Measurements from ENCODE around the gene TRAF7. TPM values are rescaled to one million over a fixed set of nuclear protein-coding genes. Genes with fewer than 3 reads are reported as not detected.

The TRAF7 gene
- total RNA-seq, 1 donor from 2014 or later = 26.0 TPM

DNA sequence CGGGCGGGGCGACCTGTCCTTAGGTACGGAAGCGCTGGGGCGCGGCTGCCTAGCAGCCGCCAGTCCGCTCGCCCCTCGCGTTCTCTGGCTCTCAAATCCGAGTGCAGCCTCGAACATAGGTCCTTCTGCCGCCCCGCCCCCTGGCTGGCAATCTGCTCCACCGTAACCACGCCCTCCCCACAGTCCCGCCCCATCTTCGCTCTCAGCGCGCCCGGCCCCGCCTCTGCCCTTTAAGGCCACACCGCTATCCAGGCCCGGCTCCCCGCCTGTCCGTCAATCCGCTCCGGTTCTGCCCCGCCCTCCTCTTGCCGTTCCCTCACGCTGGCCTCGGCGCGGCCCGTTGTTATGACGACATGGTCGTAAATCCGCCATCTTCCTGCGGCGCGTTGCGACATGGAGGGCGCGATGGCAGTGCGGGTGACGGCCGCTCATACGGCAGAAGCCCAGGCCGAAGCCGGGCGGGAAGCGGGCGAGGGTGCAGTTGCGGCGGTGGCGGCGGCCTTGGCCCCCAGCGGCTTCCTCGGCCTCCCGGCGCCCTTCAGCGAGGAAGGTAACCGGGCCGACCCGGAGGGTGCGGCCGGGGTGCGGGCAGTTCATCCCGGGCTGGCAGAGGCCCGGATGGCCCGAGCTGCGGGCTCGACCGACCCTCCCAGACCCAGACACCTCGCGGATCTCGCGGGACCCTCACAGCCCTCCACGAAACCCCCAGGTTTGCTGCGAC is 67.8 kb downstream of the TRAF7 start, which contains the start of gene E4F1:
E4F1 (plus strand) TSS at position 371 of the 721 bp plus-strand sequence; CDS start at position 394, 23 bp downstream.
- no peaks in the 10 kb centered on the region for H3K27me3 ChIP-seq (ENCODE audit: low read depth)
- DNase-seq = peak; percentile 100
- H3K4me1 ChIP-seq = peaks cover 42% of the 10 kb centered on the region
- no peaks in the 10 kb centered on the region for H3K9me3 ChIP-seq (replicated peaks)
- TF ChIP-seq, protein P1, sequence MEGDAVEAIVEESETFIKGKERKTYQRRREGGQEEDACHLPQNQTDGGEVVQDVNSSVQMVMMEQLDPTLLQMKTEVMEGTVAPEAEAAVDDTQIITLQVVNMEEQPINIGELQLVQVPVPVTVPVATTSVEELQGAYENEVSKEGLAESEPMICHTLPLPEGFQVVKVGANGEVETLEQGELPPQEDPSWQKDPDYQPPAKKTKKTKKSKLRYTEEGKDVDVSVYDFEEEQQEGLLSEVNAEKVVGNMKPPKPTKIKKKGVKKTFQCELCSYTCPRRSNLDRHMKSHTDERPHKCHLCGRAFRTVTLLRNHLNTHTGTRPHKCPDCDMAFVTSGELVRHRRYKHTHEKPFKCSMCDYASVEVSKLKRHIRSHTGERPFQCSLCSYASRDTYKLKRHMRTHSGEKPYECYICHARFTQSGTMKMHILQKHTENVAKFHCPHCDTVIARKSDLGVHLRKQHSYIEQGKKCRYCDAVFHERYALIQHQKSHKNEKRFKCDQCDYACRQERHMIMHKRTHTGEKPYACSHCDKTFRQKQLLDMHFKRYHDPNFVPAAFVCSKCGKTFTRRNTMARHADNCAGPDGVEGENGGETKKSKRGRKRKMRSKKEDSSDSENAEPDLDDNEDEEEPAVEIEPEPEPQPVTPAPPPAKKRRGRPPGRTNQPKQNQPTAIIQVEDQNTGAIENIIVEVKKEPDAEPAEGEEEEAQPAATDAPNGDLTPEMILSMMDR (IDR thresholded peaks at IDR 0.05; ENCODE audit: borderline replicate concordance) = peak; percentile 42
- H3K4me3 ChIP-seq = peak within 1 kb of the TSS; percentile 93
- intact Hi-C loops (cut with micrococcal nuclease) = no loop called here
- peaks cover 15% of the 10 kb centered on the region for H3K36me3 ChIP-seq
- peak within 1 kb of the TSS; percentile 87 for H3K27ac ChIP-seq (replicated peaks)

DNA sequence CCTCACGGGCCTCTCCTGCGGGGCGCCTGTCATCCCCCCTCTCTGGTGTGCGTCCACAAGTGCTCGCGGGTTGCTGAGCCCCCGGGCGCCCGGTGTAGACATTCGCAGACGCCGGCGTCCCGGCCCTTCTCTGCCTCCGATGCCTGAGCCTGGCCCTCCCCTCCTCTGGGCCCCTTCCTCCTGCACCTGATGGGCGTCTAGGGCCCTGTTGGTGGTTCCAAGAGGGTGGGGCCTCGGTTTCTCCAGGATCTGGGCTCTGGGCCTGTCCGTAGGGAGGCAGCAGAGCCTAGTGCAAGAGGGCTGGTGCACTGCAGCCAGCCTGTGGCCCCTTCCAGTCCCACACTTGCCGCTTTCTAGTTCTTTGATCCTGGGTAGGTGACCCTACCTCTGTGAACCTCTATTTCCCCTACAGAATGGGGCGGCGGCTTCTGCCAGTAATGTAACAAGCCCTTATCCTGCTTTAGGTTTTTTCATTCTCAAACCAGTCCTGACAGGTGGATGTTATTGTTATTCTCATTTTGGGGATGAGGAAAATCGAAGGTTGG is 68.4 kb downstream of the TRAF7 start:
- no peak for DNase-seq
- TF ChIP-seq, protein P1 (IDR thresholded peaks at IDR 0.05; ENCODE audit: borderline replicate concordance) = no peak
- peak overlapping the region; percentile 87 for H3K27ac ChIP-seq (replicated peaks)

DNA sequence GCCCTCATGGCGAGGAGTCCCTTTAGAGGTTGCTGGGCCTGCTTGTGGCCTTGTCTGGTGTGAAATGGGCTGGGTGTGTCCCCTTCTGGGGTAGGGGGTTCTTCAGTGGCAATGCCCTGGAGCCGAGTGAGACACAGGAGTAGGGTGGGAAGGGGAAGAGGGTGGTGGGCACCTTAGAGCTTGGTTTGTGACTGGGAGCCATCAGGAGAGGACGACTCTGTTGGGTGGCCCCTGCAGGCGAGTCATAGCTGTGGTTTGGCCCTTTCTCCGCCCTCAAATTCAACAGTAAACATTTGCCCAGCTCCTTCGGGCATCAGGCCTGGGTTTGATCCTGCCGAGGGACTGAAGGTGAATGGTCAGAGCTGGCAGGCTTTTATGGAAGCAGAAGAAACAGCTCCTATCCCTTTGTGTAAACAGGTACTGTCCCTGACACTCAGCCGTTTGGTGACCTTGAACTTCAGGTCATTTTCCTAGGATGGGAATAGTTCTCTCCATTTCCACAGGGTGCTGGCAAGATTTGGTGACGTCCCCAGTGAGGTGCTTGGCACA is 70.7 kb downstream of the TRAF7 start:
- DNase-seq = no peak
- Histone ChIP-seq H3K36me3 (peaks cover 39% of the 10 kb centered on the region), H3K9me3 (replicated peaks) (no peaks in the 10 kb centered on the region), H3K4me1 (peaks cover 42% of the 10 kb centered on the region), H3K27me3 (ENCODE audit: low read depth) (no peaks in the 10 kb centered on the region), H3K4me3 (no peak overlapping the region), H3K27ac (replicated peaks) (peak overlapping the region; percentile 38)
- intact Hi-C loops (cut with micrococcal nuclease) = no loop called here
- TF ChIP-seq, protein P1 (IDR thresholded peaks at IDR 0.05; ENCODE audit: borderline replicate concordance) = no peak

More for the DNA sequence above, 68.4 kb downstream of the TRAF7 start:
- Histone ChIP-seq H3K36me3 (peaks cover 21% of the 10 kb centered on the region), H3K4me1 (peaks cover 42% of the 10 kb centered on the region), H3K9me3 (replicated peaks) (no peaks in the 10 kb centered on the region), H3K27me3 (ENCODE audit: low read depth) (no peaks in the 10 kb centered on the region), H3K4me3 (peak overlapping the region; percentile 93)
- intact Hi-C loops (cut with micrococcal nuclease) = no loop called here

DNA sequence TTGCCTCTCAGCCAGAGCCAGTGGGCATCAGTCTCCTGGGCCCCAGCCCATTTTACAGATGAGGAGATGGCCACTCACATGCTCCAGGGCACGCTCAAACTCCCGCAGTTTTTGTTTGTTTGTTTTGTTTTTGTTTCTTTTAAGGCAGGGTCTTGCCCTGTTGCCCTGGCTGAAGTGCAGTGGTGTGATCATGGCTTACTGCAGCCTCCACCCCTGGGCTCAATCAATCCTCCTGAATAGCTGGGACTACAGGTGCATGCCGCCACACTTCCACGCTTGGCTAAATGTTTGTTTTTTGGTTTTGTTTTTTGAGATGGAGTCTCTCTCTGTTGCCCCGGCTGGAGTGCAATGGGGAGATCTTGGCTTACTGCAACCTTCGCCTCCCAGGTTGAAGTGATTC is 71.3 kb downstream of the TRAF7 start:
- DNase-seq = no peak
- Histone ChIP-seq H3K9me3 (replicated peaks) (no peaks in the 10 kb centered on the region), H3K36me3 (peaks cover 45% of the 10 kb centered on the region), H3K27ac (replicated peaks) (peak overlapping the region; percentile 38), H3K4me1 (peaks cover 42% of the 10 kb centered on the region), H3K4me3 (no peak overlapping the region), H3K27me3 (ENCODE audit: low read depth) (no peaks in the 10 kb centered on the region)
- TF ChIP-seq, protein P1 (IDR thresholded peaks at IDR 0.05; ENCODE audit: borderline replicate concordance) = no peak
- intact Hi-C loops (cut with micrococcal nuclease) = no loop called here

Small RNA genes within 50 kb of the gene (microRNA-seq; reads per million reads assigned to microRNA genes)
- not detected for gene MIR3180-5
- gene MIR4516 = not detected
- not detected for gene MIR6511B1

Other genes starting within 250 kb of the TRAF7 start
- gene HS3ST6, start 237.4 kb upstream of the TRAF7 start, total RNA-seq = not detected
- 32.7 TPM for gene MSRB1, start 212.6 kb upstream of the TRAF7 start, total RNA-seq
- 262 TPM for gene RPL3L, start 201.1 kb upstream of the TRAF7 start, total RNA-seq
- gene NDUFB10, start 196.2 kb upstream of the TRAF7 start, total RNA-seq = 601 TPM
- 753 TPM for gene RPS2, start 191.0 kb upstream of the TRAF7 start, total RNA-seq
- gene RNF151, start 188.9 kb upstream of the TRAF7 start, total RNA-seq = not detected
- 22.6 TPM for gene TBL3, start 183.7 kb upstream of the TRAF7 start, total RNA-seq
- not detected for gene NOXO1, start 174.3 kb upstream of the TRAF7 start, total RNA-seq
- 23.3 TPM for gene GFER, start 171.6 kb upstream of the TRAF7 start, total RNA-seq
- gene SYNGR3, start 165.8 kb upstream of the TRAF7 start, total RNA-seq = 0.38 TPM
- 14.5 TPM for gene ZNF598, start 146.0 kb upstream of the TRAF7 start, total RNA-seq
- not detected for gene NPW, start 136.0 kb upstream of the TRAF7 start, total RNA-seq
- 221 TPM for gene NHERF2, start 128.9 kb upstream of the TRAF7 start, total RNA-seq
- gene NTHL1, start 107.9 kb upstream of the TRAF7 start, total RNA-seq = 21.7 TPM
- gene TSC2, start 107.8 kb upstream of the TRAF7 start, total RNA-seq = 80.1 TPM
- gene PKD1, start 19.9 kb upstream of the TRAF7 start, total RNA-seq = 83.9 TPM
- 1.7 TPM for gene RAB26, start 7.2 kb upstream of the TRAF7 start, total RNA-seq
- 4.0 TPM for gene CASKIN1, start 40.8 kb downstream of the TRAF7 start, total RNA-seq
- gene MLST8, start 49.7 kb downstream of the TRAF7 start, total RNA-seq = 27.3 TPM
- 10.9 TPM for gene BRICD5, start 55.1 kb downstream of the TRAF7 start, total RNA-seq
- gene PGP, start 59.1 kb downstream of the TRAF7 start, total RNA-seq = 34.1 TPM
- 13.5 TPM for gene E4F1, start 67.8 kb downstream of the TRAF7 start, total RNA-seq
- gene DNASE1L2, start 80.7 kb downstream of the TRAF7 start, total RNA-seq = 0.47 TPM
- 165 TPM for gene ECI1, start 95.8 kb downstream of the TRAF7 start, total RNA-seq
- 106 TPM for gene RNPS1, start 112.3 kb downstream of the TRAF7 start, total RNA-seq
- gene ABCA3, start 184.9 kb downstream of the TRAF7 start, total RNA-seq = 6.9 TPM

Data from left ventricle myocardium inferior (tissue), 1 donor.